ENCODE results near the gene CDH13.

The CDH13 gene

GRCh38 chr16:83350481-83350880, 723.7 kb downstream of the CDH13 start:
- TF ChIP-seq, protein P1, sequence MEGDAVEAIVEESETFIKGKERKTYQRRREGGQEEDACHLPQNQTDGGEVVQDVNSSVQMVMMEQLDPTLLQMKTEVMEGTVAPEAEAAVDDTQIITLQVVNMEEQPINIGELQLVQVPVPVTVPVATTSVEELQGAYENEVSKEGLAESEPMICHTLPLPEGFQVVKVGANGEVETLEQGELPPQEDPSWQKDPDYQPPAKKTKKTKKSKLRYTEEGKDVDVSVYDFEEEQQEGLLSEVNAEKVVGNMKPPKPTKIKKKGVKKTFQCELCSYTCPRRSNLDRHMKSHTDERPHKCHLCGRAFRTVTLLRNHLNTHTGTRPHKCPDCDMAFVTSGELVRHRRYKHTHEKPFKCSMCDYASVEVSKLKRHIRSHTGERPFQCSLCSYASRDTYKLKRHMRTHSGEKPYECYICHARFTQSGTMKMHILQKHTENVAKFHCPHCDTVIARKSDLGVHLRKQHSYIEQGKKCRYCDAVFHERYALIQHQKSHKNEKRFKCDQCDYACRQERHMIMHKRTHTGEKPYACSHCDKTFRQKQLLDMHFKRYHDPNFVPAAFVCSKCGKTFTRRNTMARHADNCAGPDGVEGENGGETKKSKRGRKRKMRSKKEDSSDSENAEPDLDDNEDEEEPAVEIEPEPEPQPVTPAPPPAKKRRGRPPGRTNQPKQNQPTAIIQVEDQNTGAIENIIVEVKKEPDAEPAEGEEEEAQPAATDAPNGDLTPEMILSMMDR (IDR thresholded peaks at IDR 0.05; ENCODE audit: low read length, missing control alignments), result no peak
- DNase-seq (ENCODE audit: low read depth), result no peak
- H3K4me3 ChIP-seq (replicated peaks; ENCODE audit: low read depth, low read length), result no peak overlapping the region

GRCh38 chr16:83351846-83352245, 725.1 kb downstream of the CDH13 start:
- no peak overlapping the region for H3K4me3 ChIP-seq (replicated peaks; ENCODE audit: low read depth, low read length)
- TF ChIP-seq, protein P1 (IDR thresholded peaks at IDR 0.05; ENCODE audit: low read length, missing control alignments), result no peak
- DNase-seq (ENCODE audit: low read depth), result peak; percentile 38

DNA sequence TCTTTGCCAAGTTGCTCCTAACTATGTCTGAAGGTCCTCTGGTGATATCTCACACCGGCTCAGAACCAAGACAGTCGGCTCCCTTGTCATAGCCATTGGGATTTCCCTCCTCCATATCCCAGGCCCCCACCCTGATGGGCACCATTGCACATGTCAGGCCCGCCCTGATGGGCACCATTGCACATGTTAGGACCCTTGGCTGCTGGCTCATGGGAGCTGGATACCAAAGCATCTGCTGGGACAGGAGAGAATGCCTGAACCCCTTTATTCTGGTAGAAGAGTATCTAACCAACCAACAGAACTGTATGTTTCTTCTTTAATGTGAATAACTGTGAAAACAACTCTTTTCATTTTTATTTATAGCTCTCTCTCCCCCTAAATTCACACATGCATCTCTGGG, 726.5 kb downstream of the CDH13 start:
- DNase-seq (ENCODE audit: low read depth), result no peak
- H3K4me3 ChIP-seq (replicated peaks; ENCODE audit: low read depth, low read length), result no peak overlapping the region
- TF ChIP-seq, protein P1 (IDR thresholded peaks at IDR 0.05; ENCODE audit: low read length, missing control alignments), result no peak

DNA sequence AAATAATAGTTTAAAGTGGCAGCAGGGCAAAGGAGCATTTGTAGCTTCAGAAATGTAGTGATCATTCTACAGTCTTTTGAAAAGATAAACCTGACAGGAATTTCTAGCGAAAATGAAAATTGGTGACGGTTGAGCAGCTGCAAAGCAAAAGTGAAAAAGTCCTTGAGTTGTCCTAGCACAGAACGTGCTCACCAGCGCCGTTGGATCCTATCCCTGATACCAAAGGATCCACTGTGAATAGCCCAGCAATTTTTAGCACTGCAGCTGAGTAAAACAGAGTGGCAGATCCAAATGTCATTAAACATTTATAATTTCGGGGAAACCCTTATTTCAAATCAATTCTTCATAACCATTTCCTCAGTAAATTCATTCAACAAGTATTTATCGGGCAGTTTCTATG, 727.2 kb downstream of the CDH13 start:
- no peak overlapping the region for H3K4me3 ChIP-seq (replicated peaks; ENCODE audit: low read depth, low read length)
- TF ChIP-seq, protein P1 (IDR thresholded peaks at IDR 0.05; ENCODE audit: low read length, missing control alignments), result no peak
- DNase-seq (ENCODE audit: low read depth), result no peak

- TF ChIP-seq, protein P1 (IDR thresholded peaks at IDR 0.05; ENCODE audit: low read length, missing control alignments), result no peak
- DNase-seq (ENCODE audit: low read depth), result no peak
- H3K4me3 ChIP-seq (replicated peaks; ENCODE audit: low read depth, low read length), result no peak overlapping the region
Observed at GRCh38 chr16:83355570-83356218, 728.9 kb downstream of the CDH13 start.

GRCh38 chr16:83356266-83356665, 729.5 kb downstream of the CDH13 start:
- DNase-seq (ENCODE audit: low read depth), result peak; percentile 79
- TF ChIP-seq, protein P1 (IDR thresholded peaks at IDR 0.05; ENCODE audit: low read length, missing control alignments), result peak; percentile 83
- no peak overlapping the region for H3K4me3 ChIP-seq (replicated peaks; ENCODE audit: low read depth, low read length)

DNA sequence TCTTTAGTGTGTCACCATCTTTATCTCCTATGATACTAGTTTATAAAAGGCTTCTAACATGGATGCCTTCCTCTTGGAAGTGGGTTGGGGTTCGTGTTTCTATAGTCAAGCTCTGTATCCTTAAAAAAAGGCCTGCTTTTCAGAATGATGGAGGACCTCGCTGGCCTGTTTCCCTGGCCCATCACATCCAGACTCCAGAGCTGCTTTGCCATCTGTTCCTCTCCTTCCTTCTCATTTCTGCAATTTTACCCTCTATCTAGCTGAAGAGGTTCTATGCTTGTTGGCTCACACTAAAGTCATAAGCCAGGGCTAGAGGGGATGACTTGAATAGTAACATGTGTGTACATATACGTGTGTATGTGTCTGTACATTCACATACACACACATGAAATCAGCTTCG, 730.2 kb downstream of the CDH13 start:
- no peak for DNase-seq (ENCODE audit: low read depth)
- no peak overlapping the region for H3K4me3 ChIP-seq (replicated peaks; ENCODE audit: low read depth, low read length)
- TF ChIP-seq, protein P1 (IDR thresholded peaks at IDR 0.05; ENCODE audit: low read length, missing control alignments), result no peak

Data from fibroblast of pulmonary artery (primary cell).